Neural cell (in vitro differentiated cells): ENCODE results near the gene AGXT. TPM values are rescaled to one million over a fixed set of nuclear protein-coding genes. Genes with fewer than 3 reads are reported as not detected.

ENCODE experiments used
- H2AFZ ChIP-seq: fragments of 200-600, 300-800 bp; sonication (generic), shearing (Covaris generic); 2 replicates; pipeline ENCODE4 v1.6.0; 2014; ENCODE audit warnings: low read depth, mild to moderate bottlenecking, antibody characterized with exemption, low read length, moderate library complexity
- H3F3A ChIP-seq: fragments of 200-600 bp; shearing (Covaris generic); 2 replicates; pipeline ENCODE4 v1.6.1; 2016; ENCODE audit warnings: mild to moderate bottlenecking, moderate library complexity, mixed read lengths, antibody characterized with exemption, low read length; ENCODE audit not compliant: insufficient read depth, poor library complexity, severe bottlenecking
- H3K27ac ChIP-seq: fragments of 200-600, 300-800 bp; sonication (generic), shearing (Covaris generic); 2 replicates; pipeline ENCODE4 v1.5.1; 2014; ENCODE audit warnings: mild to moderate bottlenecking, low read length, moderate library complexity
- H3K27me3 ChIP-seq: fragments of 300-800, 200-600 bp; sonication (generic), shearing (Covaris generic); 2 replicates; pipeline ENCODE4 v1.6.0; 2014; ENCODE audit warnings: mild to moderate bottlenecking, low read depth, low read length, moderate library complexity; ENCODE audit not compliant: insufficient read depth
- H3K36me3 ChIP-seq: fragments of 300-800, 200-600 bp; sonication (generic), shearing (Covaris generic); 2 replicates; pipeline ENCODE4 v1.5.1; 2014; ENCODE audit warnings: mild to moderate bottlenecking, antibody characterized with exemption, low read length, moderate library complexity; ENCODE audit not compliant: insufficient read depth
- H3K4me2 ChIP-seq: fragments of 300-800, 200-600 bp; sonication (generic), shearing (Covaris generic); 2 replicates; pipeline ENCODE4 v1.6.0; 2014; ENCODE audit warnings: mild to moderate bottlenecking, low read length
- H3K4me3 ChIP-seq: fragments of 300-800, 200-600 bp; sonication (generic), shearing (Covaris generic); 2 replicates; pipeline ENCODE4 v1.5.1; 2014; ENCODE audit warnings: mild to moderate bottlenecking, low read length, moderate library complexity
- H3K79me2 ChIP-seq: fragments of 200-600 bp; shearing (Covaris generic); replicated peaks from 2 replicates; pipeline ENCODE4 v1.6.0; 2014; ENCODE audit warnings: mild to moderate bottlenecking, low read length, moderate library complexity; ENCODE audit not compliant: insufficient read depth
- H3K9ac ChIP-seq: fragments of 300-800, 200-600 bp; sonication (generic), shearing (Covaris generic); 2 replicates; pipeline ENCODE4 v1.6.1; 2016; ENCODE audit warnings: mild to moderate bottlenecking, low read length, mixed read lengths
- H3K9me2 ChIP-seq: fragments of 200-600 bp; shearing (Covaris generic); 2 replicates; pipeline ENCODE4 v1.6.1; 2016; ENCODE audit warnings: mild to moderate bottlenecking, low read length, mixed read lengths; ENCODE audit not compliant: insufficient read depth
- H3K9me3 ChIP-seq: fragments of 200-600, 300-800 bp; sonication (generic), shearing (Covaris generic); 2 replicates; pipeline ENCODE4 v1.6.1; 2016; ENCODE audit warnings: mild to moderate bottlenecking, mixed run types, low read length, moderate library complexity, mixed read lengths
- H4K20me1 ChIP-seq: fragments of 200-600 bp; shearing (Covaris generic); 2 replicates; pipeline ENCODE4 v1.6.1; 2016; ENCODE audit warnings: mild to moderate bottlenecking, mixed run types; ENCODE audit not compliant: insufficient read depth
- EP300 ChIP-seq: fragments of 450-650 bp; conservative IDR thresholded peaks from 2 replicates; pipeline ENCODE4 v1.6.1; 2014; ENCODE audit warnings: antibody characterized with exemption, mild to moderate bottlenecking, moderate library complexity; ENCODE audit not compliant: poor library complexity, severe bottlenecking
- EZH2 ChIP-seq: fragments of 200-600, 300-800 bp; shearing (Covaris generic), sonication (generic); IDR thresholded peaks from 2 replicates; pipeline ENCODE4 v1.6.1; 2014; ENCODE audit warnings: antibody characterized with exemption, low read length, borderline replicate concordance, mild to moderate bottlenecking; ENCODE audit not compliant: insufficient read depth, poor library complexity, severe bottlenecking
- MXI1 ChIP-seq: fragments of 450-650 bp; conservative IDR thresholded peaks from 2 replicates; pipeline ENCODE4 v1.6.1; 2014; ENCODE audit warnings: antibody characterized with exemption, mild to moderate bottlenecking; ENCODE audit not compliant: poor library complexity, severe bottlenecking
- POLR2AphosphoS5 ChIP-seq: IDR thresholded peaks from 2 replicates; pipeline ENCODE4 v1.6.1; 2012
- RAD21 ChIP-seq: fragments of 450-650 bp; conservative IDR thresholded peaks from 2 replicates; pipeline ENCODE4 v1.6.1; 2014; ENCODE audit warnings: antibody characterized with exemption, mild to moderate bottlenecking, moderate library complexity
- SMC3 ChIP-seq: fragments of 450-650 bp; conservative IDR thresholded peaks from 2 replicates; pipeline ENCODE4 v1.6.1; 2014; ENCODE audit warnings: antibody characterized with exemption, mild to moderate bottlenecking, moderate library complexity; ENCODE audit not compliant: poor library complexity
- TAF1 ChIP-seq: IDR thresholded peaks from 2 replicates; pipeline ENCODE4 v1.6.1; 2012; ENCODE audit warnings: low read depth
- polyA plus RNA-seq: library from polyadenylated mRNA; depleted of rRNA; stranded (reverse); fragments of >200 nt; gene quantifications from 2 replicates; pipeline ENCODE4 v1.2.3, GENCODE V29; 2014
- TF ChIP-seq, protein P1 (sequence below): IDR thresholded peaks from 2 replicates; pipeline ENCODE4 v1.6.1; 2012; ENCODE audit warnings: borderline replicate concordance
- TF ChIP-seq, protein P2 (sequence below): fragments of 450-650 bp; IDR thresholded peaks from 2 replicates; pipeline ENCODE4 v1.5.1; 2014; ENCODE audit warnings: antibody characterized with exemption, mild to moderate bottlenecking, moderate library complexity; ENCODE audit not compliant: poor library complexity, severe bottlenecking

AGXT gene
- polyA plus RNA-seq, 1 donor from 2014 or later, result not detected

DNA sequence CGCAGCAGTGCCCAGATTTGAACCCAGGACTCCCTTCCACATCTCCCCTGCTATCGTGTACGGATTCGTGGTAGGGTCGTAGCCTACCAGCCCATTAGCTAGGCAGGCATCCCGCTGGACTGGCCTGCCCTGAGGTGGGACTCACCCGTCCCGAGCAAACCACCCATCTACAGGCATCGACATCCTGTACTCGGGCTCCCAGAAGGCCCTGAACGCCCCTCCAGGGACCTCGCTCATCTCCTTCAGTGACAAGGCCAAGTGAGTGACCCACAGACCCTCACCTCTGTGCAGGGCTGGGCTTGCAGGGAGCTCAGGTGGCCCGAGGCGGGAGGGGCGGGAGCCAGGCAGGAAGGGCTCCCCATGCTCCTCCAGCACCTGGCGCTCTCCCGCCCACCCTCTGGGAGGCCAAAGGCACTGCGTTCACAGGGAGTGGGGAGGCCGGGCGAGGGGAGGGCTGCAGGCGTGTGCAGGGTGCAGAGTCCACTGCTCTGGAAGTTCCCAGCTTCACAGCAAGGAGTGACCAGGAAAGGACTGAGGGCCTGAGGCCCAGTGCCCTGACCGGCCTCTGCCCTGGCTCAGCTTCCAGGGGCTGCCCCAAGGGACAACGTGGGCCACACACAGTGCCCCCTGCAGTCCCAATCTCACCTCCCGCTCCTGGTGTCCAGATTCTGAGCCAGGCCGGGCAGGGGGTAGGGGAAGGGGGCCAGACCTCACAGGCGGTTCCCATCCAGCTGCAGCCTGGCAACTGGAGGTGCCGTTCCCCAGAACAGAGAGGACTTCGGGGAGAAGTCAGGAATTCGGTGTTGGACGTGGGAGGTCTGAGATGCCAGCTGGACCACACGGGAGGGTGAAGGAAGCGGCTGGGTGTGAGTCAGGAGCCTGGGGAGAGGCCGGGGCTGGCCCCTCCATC lies 5.4 kb downstream of the AGXT start:
- no peaks in the 10 kb centered on the region for H3K9me3 ChIP-seq
- no peaks in the 10 kb centered on the region for H3K79me2 ChIP-seq
- H3F3A ChIP-seq, result no peaks in the 10 kb centered on the region
- no peak for TF ChIP-seq EZH2
- no peak for TF ChIP-seq RAD21
- TF ChIP-seq, protein P1, sequence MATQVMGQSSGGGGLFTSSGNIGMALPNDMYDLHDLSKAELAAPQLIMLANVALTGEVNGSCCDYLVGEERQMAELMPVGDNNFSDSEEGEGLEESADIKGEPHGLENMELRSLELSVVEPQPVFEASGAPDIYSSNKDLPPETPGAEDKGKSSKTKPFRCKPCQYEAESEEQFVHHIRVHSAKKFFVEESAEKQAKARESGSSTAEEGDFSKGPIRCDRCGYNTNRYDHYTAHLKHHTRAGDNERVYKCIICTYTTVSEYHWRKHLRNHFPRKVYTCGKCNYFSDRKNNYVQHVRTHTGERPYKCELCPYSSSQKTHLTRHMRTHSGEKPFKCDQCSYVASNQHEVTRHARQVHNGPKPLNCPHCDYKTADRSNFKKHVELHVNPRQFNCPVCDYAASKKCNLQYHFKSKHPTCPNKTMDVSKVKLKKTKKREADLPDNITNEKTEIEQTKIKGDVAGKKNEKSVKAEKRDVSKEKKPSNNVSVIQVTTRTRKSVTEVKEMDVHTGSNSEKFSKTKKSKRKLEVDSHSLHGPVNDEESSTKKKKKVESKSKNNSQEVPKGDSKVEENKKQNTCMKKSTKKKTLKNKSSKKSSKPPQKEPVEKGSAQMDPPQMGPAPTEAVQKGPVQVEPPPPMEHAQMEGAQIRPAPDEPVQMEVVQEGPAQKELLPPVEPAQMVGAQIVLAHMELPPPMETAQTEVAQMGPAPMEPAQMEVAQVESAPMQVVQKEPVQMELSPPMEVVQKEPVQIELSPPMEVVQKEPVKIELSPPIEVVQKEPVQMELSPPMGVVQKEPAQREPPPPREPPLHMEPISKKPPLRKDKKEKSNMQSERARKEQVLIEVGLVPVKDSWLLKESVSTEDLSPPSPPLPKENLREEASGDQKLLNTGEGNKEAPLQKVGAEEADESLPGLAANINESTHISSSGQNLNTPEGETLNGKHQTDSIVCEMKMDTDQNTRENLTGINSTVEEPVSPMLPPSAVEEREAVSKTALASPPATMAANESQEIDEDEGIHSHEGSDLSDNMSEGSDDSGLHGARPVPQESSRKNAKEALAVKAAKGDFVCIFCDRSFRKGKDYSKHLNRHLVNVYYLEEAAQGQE, result no peak
- no peak for TF ChIP-seq SMC3
- no peak for TF ChIP-seq POLR2AphosphoS5
- TF ChIP-seq, protein P2, sequence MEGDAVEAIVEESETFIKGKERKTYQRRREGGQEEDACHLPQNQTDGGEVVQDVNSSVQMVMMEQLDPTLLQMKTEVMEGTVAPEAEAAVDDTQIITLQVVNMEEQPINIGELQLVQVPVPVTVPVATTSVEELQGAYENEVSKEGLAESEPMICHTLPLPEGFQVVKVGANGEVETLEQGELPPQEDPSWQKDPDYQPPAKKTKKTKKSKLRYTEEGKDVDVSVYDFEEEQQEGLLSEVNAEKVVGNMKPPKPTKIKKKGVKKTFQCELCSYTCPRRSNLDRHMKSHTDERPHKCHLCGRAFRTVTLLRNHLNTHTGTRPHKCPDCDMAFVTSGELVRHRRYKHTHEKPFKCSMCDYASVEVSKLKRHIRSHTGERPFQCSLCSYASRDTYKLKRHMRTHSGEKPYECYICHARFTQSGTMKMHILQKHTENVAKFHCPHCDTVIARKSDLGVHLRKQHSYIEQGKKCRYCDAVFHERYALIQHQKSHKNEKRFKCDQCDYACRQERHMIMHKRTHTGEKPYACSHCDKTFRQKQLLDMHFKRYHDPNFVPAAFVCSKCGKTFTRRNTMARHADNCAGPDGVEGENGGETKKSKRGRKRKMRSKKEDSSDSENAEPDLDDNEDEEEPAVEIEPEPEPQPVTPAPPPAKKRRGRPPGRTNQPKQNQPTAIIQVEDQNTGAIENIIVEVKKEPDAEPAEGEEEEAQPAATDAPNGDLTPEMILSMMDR, result no peak
- no peak for TF ChIP-seq EP300
- no peak for TF ChIP-seq MXI1
- no peak for TF ChIP-seq TAF1
- no peak overlapping the region for H3K4me2 ChIP-seq
- no peak overlapping the region for H3K9ac ChIP-seq
- no peaks in the 10 kb centered on the region for H3K36me3 ChIP-seq
- no peaks in the 10 kb centered on the region for H3K27me3 ChIP-seq
- no peak overlapping the region for H3K27ac ChIP-seq
- H3K9me2 ChIP-seq, result no peaks in the 10 kb centered on the region
- no peaks in the 10 kb centered on the region for H4K20me1 ChIP-seq
- H2AFZ ChIP-seq, result no peak overlapping the region
- H3K4me3 ChIP-seq, result no peak overlapping the region

DNA sequence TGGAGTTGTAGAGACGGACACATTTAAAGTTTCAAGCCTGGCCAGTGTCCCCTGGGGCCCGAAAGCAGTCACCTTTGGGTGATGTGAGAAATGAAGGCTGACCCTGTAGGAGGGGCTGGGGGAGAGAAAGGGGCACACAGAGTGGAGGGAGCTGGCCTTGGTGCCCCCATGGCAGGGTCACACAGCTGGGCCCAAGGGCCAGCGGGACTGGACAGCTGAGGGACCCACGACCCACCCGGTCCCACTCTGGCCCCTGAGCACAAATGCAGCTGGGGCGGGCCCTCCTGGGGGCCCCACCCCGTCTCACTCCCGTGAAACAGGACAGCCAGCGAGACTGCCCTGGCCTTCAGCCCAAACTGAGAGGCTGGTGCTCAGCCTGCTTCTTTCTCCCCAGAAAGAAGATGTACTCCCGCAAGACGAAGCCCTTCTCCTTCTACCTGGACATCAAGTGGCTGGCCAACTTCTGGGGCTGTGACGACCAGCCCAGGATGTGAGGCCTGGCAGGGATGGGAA lies 6.1 kb downstream of the AGXT start:
- Histone ChIP-seq H3K36me3 (no peaks in the 10 kb centered on the region), H3K79me2 (no peaks in the 10 kb centered on the region), H3F3A (no peaks in the 10 kb centered on the region), H3K27me3 (no peaks in the 10 kb centered on the region), H3K9ac (no peak overlapping the region), H3K4me3 (no peak overlapping the region), H3K4me2 (no peak overlapping the region), H3K9me3 (no peaks in the 10 kb centered on the region), H2AFZ (no peak overlapping the region), H3K27ac (no peak overlapping the region), H4K20me1 (no peaks in the 10 kb centered on the region), H3K9me2 (no peaks in the 10 kb centered on the region)
- TF ChIP-seq EZH2 (no peak), EP300 (no peak)
- TF ChIP-seq, protein P1, result no peak
